Upper lobe of left lung (tissue), 4 donors: ENCODE data around the gene EPHB2.

Experiments used
- POLR2A ChIP-seq, 4 donors: fragments of 450-650 bp; IDR thresholded peaks; one replicate each; pipeline ENCODE4 v1.5.1; 2016 to 2017; ENCODE audit warnings: antibody characterized with exemption in 4 of 4, mild to moderate bottlenecking in 2 of 4
- POLR2AphosphoS5 ChIP-seq, 2 donors: sonication (generic); formaldehyde crosslinking; IDR thresholded peaks; one replicate each; pipeline ENCODE4 v1.5.1; 2017; ENCODE audit warnings: antibody characterized with exemption in 2 of 2
- TF ChIP-seq, protein P1 (sequence below), 6 experiments: fragments of 450-650 bp in 4 of 6; fragments of 200-600 bp in 2 of 6; sonication (generic) in 2 of 6; IDR thresholded peaks; one replicate each; pipeline ENCODE4 v1.5.1; 2016 to 2019; ENCODE audit warnings: antibody characterized with exemption in 6 of 6

DNA sequence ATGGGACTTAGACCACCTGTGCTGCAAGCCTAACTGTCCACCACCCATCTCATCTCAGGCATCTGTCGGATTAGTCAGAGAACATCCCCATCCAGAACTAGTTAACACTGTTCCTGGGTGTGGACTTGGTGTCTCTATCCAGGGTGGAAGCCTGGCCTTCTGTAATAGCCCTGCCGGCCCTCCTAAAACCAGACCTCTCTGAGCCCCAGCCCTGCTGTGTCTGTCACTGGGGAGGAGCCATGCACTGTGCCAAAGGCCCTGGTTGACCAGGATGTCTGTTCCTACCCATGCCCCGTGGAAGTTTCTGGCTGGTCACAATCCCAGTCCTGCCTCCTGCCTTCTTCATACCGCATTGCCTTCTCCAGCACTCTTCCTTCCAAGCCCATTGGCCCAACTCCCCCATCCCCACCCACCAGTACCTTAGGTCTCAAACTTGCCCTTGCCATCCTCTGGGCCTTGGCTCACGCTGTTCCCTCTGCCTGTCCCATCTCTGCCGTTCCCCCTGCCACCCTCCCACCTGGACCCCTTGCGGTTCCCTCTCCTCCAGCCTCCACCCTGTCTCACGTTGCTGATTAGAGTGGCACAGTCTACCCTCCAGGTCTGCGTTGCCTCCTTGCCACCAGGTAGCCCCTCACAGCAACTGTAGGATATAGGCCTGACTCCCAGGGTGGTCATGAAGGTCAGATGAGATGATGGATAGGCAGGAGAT, 105.6 kb downstream of the EPHB2 start:
- TF ChIP-seq, protein P1, sequence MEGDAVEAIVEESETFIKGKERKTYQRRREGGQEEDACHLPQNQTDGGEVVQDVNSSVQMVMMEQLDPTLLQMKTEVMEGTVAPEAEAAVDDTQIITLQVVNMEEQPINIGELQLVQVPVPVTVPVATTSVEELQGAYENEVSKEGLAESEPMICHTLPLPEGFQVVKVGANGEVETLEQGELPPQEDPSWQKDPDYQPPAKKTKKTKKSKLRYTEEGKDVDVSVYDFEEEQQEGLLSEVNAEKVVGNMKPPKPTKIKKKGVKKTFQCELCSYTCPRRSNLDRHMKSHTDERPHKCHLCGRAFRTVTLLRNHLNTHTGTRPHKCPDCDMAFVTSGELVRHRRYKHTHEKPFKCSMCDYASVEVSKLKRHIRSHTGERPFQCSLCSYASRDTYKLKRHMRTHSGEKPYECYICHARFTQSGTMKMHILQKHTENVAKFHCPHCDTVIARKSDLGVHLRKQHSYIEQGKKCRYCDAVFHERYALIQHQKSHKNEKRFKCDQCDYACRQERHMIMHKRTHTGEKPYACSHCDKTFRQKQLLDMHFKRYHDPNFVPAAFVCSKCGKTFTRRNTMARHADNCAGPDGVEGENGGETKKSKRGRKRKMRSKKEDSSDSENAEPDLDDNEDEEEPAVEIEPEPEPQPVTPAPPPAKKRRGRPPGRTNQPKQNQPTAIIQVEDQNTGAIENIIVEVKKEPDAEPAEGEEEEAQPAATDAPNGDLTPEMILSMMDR (IDR thresholded peaks at IDR 0.05), result no peak
- TF ChIP-seq POLR2AphosphoS5 (IDR thresholded peaks at IDR 0.05) (no peak), POLR2A (IDR thresholded peaks at IDR 0.05) (no peak)
